Kidney epithelial cell (primary cell): ENCODE measurements around the gene CTTNBP2. TPM values are rescaled to one million over a fixed set of nuclear protein-coding genes. Genes with fewer than 3 reads are reported as not detected.

ENCODE experiments used
- DNase-seq: peaks from one replicate; pipeline ENCODE4 v3.0.0-alpha.2; 2010; ENCODE audit warnings: low read depth
- H3K27me3 ChIP-seq: 2 replicates; pipeline ENCODE4 v1.6.0; 2011; ENCODE audit warnings: low read length; ENCODE audit not compliant: control insufficient read depth, insufficient read depth
- H3K36me3 ChIP-seq: 2 replicates; pipeline ENCODE4 v1.5.1; 2011; ENCODE audit warnings: low read length; ENCODE audit not compliant: control insufficient read depth, insufficient read depth
- H3K4me3 ChIP-seq: 2 replicates; pipeline ENCODE4 v1.5.1; 2011; ENCODE audit warnings: low read depth, mild to moderate bottlenecking, control low read depth, low read length
- CTCF ChIP-seq: IDR thresholded peaks from 2 replicates; pipeline ENCODE4 v1.5.1; 2011; ENCODE audit warnings: mild to moderate bottlenecking, moderate library complexity, low read length, control low read depth, inconsistent platforms; ENCODE audit not compliant: insufficient read depth, poor library complexity, severe bottlenecking
- total RNA-seq: library from RNA; depleted of rRNA; stranded (reverse); fragments of >200 nt; gene quantifications from 2 replicates; pipeline ENCODE4 v1.2.3, GENCODE V29; 2015

The CTTNBP2 gene
- total RNA-seq, 1 donor from 2014 or later = 5.3 TPM

- H3K36me3 ChIP-seq = no peaks in the 10 kb centered on the region
- peak; percentile 45 for TF ChIP-seq CTCF
- no peaks in the 10 kb centered on the region for H3K27me3 ChIP-seq
- peak overlapping the region; percentile 90 for H3K4me3 ChIP-seq
- no peak for DNase-seq
Measured at GRCh38 chr7:117872561-117873309, 506 bp downstream of the CTTNBP2 start.

- Histone ChIP-seq H3K36me3 (no peaks in the 10 kb centered on the region), H3K27me3 (no peaks in the 10 kb centered on the region), H3K4me3 (peak overlapping the region; percentile 90)
- no peak for TF ChIP-seq CTCF
- DNase-seq = no peak
Measured at GRCh38 chr7:117871778-117872538, 1.3 kb downstream of the CTTNBP2 start.

- H3K27me3 ChIP-seq = no peaks in the 10 kb centered on the region
- DNase-seq = no peak
- H3K4me3 ChIP-seq = peak overlapping the region; percentile 90
- TF ChIP-seq CTCF = no peak
- H3K36me3 ChIP-seq = no peaks in the 10 kb centered on the region
Measured at GRCh38 chr7:117871401-117871777, 1.9 kb downstream of the CTTNBP2 start.

- Histone ChIP-seq H3K27me3 (no peaks in the 10 kb centered on the region), H3K4me3 (peak overlapping the region; percentile 90), H3K36me3 (no peaks in the 10 kb centered on the region)
- TF ChIP-seq CTCF = no peak
- no peak for DNase-seq
Measured at GRCh38 chr7:117870448-117871130, 2.7 kb downstream of the CTTNBP2 start.

- Histone ChIP-seq H3K27me3 (no peaks in the 10 kb centered on the region), H3K36me3 (no peaks in the 10 kb centered on the region), H3K4me3 (no peak overlapping the region)
- no peak for TF ChIP-seq CTCF
- no peak for DNase-seq
Measured at GRCh38 chr7:117869374-117869773, 3.9 kb downstream of the CTTNBP2 start.
